Lower leg skin (tissue), 4 donors: ENCODE data around the gene KBTBD4. TPM values are rescaled to one million over a fixed set of nuclear protein-coding genes. Genes with fewer than 3 reads are reported as not detected.

Experiments used
- DNase-seq, 2 donors: peaks; one replicate each; pipeline ENCODE4 v3.0.0-alpha.2; 2019; ENCODE audit warnings: low spot score in 2 of 2
- H3K4me3 ChIP-seq: fragments of 200-600 bp; sonication (generic); 2 replicates; pipeline ENCODE4 v1.5.1; 2017; ENCODE audit warnings: mild to moderate bottlenecking, low read depth; ENCODE audit not compliant: poor library complexity, severe bottlenecking
- CTCF ChIP-seq, 3 donors: fragments of 450-650 bp; IDR thresholded peaks; one replicate each; pipeline ENCODE4 v1.5.1; 2016; ENCODE audit warnings: antibody characterized with exemption in 3 of 3, mild to moderate bottlenecking in 3 of 3, moderate library complexity in 2 of 3
- POLR2A ChIP-seq, 2 donors: fragments of 450-650 bp; IDR thresholded peaks; one replicate each; pipeline ENCODE4 v1.6.1; 2016 to 2017; ENCODE audit warnings: antibody characterized with exemption in 2 of 2, mild to moderate bottlenecking in 1 of 2, moderate library complexity in 1 of 2
- WGBS, 2 donors: methylation state at CpG; one replicate each; pipeline ENCODE4 v1.1.5; 2018; 5-methylcytosine and 5-hydroxymethylcytosine counted together
- intact Hi-C: fragments of 100-400 bp; cut with DNase I; formaldehyde crosslinking; loops from one replicate; pipeline ENCODE4 v1.15.0; 2023; ENCODE audit warnings: low total_unique reads
- total RNA-seq, 4 donors: library from RNA; depleted of rRNA; stranded (reverse); fragments of >200 nt; gene quantifications; one replicate each; pipeline ENCODE4 v1.1.0, GENCODE V29; 2016

KBTBD4 gene
- total RNA-seq, 4 donors from 2014 or later: 19.4 to 28.6 (median 24.9) TPM

DNA sequence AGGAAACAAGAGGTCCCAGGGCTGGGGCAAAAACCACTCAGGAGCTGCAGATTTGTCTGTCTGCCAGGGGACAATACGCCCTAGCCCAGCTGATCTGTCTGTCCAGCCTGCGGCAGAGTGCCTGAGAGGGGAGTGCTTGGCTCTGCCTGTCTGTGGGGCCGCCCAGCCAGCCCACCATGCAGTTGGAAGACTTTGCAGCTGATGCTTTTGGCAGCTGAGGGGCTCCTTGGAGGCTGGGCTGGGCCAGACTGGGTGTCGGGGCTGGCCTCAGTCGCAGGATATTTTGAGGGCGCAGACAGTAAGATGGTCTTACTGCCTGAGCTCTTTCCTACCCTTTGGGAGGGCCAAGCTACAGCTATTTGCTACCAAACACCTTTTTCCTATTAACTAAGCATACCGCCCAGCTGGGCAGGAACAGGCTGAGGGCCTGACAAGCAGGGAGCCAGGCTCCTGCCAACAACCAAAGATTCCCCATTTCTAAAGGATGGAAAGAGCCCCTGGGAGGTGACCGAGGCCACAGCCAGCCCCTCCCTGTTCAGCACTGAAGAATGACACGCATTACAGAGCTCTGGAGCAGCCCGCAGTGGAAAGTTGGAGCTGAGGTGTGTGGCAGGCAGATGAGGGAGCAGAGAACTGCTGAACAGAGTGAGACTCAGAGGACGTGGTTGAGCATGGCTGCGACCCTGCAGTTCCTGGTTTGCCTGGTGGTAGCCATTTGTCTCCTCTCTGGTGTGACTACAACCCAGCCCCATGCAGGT is 7.5 kb upstream of the KBTBD4 start, which contains the start of gene FAM180B:
FAM180B (plus strand) TSS at position 581 of the 758 bp plus-strand sequence; CDS start at position 672, 91 bp downstream.
- WGBS, 2 donors: 37 to 76% methylated on average over 6 to 12 of the region's 12 CpGs
- DNase-seq: no peak
- TF ChIP-seq POLR2A (IDR thresholded peaks at IDR 0.05) (no peak), CTCF (IDR thresholded peaks at IDR 0.05) (no peak)
- intact Hi-C loops: no loop called here
- H3K4me3 ChIP-seq: no peak within 1 kb of the TSS

DNA sequence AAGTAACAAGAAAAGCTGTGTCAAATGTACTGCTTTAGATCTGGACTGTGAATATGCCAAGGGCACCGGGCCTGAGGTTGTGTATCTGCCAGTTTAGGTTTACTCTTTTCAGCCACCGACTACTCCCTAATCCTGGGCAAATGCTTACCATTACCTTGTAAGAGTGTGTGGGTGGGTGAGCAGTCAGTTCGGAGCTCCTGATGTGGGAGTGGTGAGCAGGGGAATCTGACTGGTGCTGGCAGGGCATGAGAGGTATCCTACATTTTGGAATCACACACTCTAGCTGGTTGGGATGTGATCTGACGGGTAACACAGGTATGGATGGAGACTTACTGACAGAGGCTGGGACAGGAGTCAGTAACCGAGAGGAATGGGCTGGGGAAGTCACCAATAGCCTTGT is 5.1 kb upstream of the KBTBD4 start:
- TF ChIP-seq POLR2A (IDR thresholded peaks at IDR 0.05): no peak
- TF ChIP-seq CTCF (IDR thresholded peaks at IDR 0.05): no peak
- intact Hi-C loops: no loop called here
- no peak for DNase-seq
- 90 to 93% methylated on average over 5 of the region's 5 CpGs for WGBS, 2 donors
- no peak overlapping the region for H3K4me3 ChIP-seq

DNA sequence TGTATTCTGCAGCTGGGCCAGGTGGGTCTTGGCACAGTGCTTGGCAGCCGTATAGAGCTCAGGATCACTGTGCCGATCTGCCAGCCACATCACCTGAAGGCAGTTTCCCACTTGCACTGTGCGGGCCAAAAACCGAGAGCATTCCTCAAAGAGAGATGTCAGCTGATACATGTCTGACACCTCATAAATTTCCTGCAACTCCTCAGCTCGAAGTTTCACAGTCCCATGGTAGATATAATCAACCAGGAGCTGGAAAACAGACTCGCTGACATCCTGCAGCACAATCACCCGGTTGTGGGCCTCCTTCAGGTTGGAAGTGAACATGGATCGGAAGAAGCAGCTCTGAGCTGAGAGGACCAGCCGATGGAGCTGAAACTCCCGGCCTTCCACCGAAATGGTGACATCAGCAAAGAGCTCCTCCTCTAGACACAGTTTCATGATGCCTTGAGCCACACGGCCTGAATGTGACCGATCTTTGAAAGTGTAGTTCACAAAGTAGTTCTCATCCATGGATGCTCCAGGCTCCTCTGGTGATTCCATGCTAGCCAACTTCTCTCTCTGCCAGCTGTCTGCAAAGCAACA is 1.2 kb downstream of the KBTBD4 start:
- intact Hi-C loops: no loop called here
- no peak for TF ChIP-seq CTCF (IDR thresholded peaks at IDR 0.05)
- TF ChIP-seq POLR2A (IDR thresholded peaks at IDR 0.05): no peak
- DNase-seq: no peak
- no peak overlapping the region for H3K4me3 ChIP-seq
- 34 to 48% methylated on average over 13 of the region's 13 CpGs for WGBS, 2 donors

DNA sequence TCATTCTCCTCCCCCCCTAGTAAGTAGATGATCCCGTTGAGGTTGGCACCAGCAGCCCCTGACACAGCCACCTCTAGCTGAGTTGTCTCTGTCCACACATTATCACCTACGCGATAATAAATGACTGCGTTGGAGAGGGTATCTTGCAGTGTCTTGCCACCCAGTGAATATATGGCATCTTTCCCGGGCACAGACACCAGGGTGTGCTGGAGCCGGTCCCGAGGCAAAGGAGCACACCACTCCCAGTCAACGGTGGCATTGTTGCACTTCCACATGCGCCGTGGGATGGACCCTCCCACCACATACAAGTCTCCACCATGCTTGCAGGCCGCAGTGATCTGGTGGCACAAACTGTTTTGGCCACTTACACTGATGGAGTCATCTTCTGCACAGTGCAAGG is 5.4 kb downstream of the KBTBD4 start:
- intact Hi-C loops: no loop called here
- WGBS, 2 donors: 61 to 73% methylated on average over 8 to 11 of the region's 11 CpGs
- no peak overlapping the region for H3K4me3 ChIP-seq
- DNase-seq: no peak
- TF ChIP-seq CTCF (IDR thresholded peaks at IDR 0.05): no peak
- no peak for TF ChIP-seq POLR2A (IDR thresholded peaks at IDR 0.05)

- WGBS, 2 donors: 34 to 43% methylated on average over 5 to 8 of the region's 8 CpGs
- no peak overlapping the region for H3K4me3 ChIP-seq
- TF ChIP-seq CTCF (IDR thresholded peaks at IDR 0.05): no peak
- TF ChIP-seq POLR2A (IDR thresholded peaks at IDR 0.05): no peak
- intact Hi-C loops: no loop called here
- no peak for DNase-seq
Observed at GRCh38 chr11:47572715-47573255, 6.0 kb downstream of the KBTBD4 start.
